Thyroid gland (tissue), 4 donors: ENCODE data around the gene DCXR.

Source experiments
- CTCF ChIP-seq, 6 experiments: fragments of 200-600 bp in 3 of 6; fragments of 450-650 bp in 3 of 6; sonication (generic) in 3 of 6; IDR thresholded peaks; one replicate each; pipeline ENCODE4 v1.5.1; 2016 to 2019; ENCODE audit warnings: antibody characterized with exemption in 6 of 6, mild to moderate bottlenecking in 2 of 6, inconsistent platforms in 1 of 6, moderate library complexity in 1 of 6
- POLR2A ChIP-seq, 2 donors: fragments of 450-650 bp; IDR thresholded peaks; one replicate each; pipeline ENCODE4 v1.6.1; 2017; ENCODE audit warnings: antibody characterized with exemption in 2 of 2, mild to moderate bottlenecking in 2 of 2, moderate library complexity in 1 of 2

GRCh38 chr17:82013341-82013740 is 24.2 kb downstream of the DCXR start:
- no peak for TF ChIP-seq CTCF (IDR thresholded peaks at IDR 0.05)
- TF ChIP-seq POLR2A (IDR thresholded peaks at IDR 0.05), result no peak
